ENCODE data around the gene CHST4. TPM values are rescaled to one million over a fixed set of nuclear protein-coding genes. Genes with fewer than 3 reads are reported as not detected.

The CHST4 gene
- polyA plus RNA-seq, 1 of the 3 experiments (the other 2 are of a cell fraction): 0.08 TPM

DNA sequence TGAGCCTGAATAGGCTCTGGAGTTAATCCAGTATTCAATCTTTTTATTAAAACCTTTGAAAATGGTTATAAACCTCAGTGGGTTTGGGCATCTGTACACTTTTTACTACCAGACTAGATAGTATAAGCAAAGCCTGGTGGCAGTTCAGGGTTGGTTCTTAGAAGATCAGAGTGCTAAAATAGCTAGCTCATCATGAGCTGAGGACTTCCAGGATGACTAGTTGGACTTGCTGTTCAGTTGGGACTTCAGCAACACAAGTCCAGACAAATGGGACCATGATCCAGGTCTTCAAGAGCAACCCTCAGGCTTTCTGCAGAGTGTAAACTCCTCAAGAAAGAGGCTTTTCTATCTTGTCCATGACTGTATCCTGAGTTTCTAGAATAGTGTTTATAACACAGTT, 35.9 kb upstream of the CHST4 start:
- H3K27me3 ChIP-seq (ENCODE audit: insufficient read depth): no peaks in the 10 kb centered on the region
- TF ChIP-seq GABPA (IDR thresholded peaks at IDR 0.05; ENCODE audit: low read depth) (no peak), TEAD4 (IDR thresholded peaks at IDR 0.05; ENCODE audit: borderline replicate concordance, insufficient read depth) (no peak), POLR2AphosphoS5 (IDR thresholded peaks at IDR 0.05; ENCODE audit: low read depth, low read length) (no peak), SIN3A (IDR thresholded peaks at IDR 0.05; ENCODE audit: borderline replicate concordance, low read depth, low read length) (no peak), RAD21 (IDR thresholded peaks at IDR 0.05; ENCODE audit: low read length) (no peak), FOXM1 (IDR thresholded peaks at IDR 0.05; ENCODE audit: low read depth) (no peak), USF1 (IDR thresholded peaks at IDR 0.05; ENCODE audit: borderline replicate concordance, low read depth) (no peak), RXRA (IDR thresholded peaks at IDR 0.05; ENCODE audit: borderline replicate concordance, low read depth) (no peak), TAF1 (IDR thresholded peaks at IDR 0.05; ENCODE audit: borderline replicate concordance, low read depth, low read length) (no peak), MEF2A (IDR thresholded peaks at IDR 0.05; ENCODE audit: borderline replicate concordance, low read depth) (no peak)
- TF ChIP-seq, protein P1, sequence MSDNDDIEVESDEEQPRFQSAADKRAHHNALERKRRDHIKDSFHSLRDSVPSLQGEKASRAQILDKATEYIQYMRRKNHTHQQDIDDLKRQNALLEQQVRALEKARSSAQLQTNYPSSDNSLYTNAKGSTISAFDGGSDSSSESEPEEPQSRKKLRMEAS (IDR thresholded peaks at IDR 0.05; ENCODE audit: low read depth): no peak
- TF ChIP-seq, protein P2, sequence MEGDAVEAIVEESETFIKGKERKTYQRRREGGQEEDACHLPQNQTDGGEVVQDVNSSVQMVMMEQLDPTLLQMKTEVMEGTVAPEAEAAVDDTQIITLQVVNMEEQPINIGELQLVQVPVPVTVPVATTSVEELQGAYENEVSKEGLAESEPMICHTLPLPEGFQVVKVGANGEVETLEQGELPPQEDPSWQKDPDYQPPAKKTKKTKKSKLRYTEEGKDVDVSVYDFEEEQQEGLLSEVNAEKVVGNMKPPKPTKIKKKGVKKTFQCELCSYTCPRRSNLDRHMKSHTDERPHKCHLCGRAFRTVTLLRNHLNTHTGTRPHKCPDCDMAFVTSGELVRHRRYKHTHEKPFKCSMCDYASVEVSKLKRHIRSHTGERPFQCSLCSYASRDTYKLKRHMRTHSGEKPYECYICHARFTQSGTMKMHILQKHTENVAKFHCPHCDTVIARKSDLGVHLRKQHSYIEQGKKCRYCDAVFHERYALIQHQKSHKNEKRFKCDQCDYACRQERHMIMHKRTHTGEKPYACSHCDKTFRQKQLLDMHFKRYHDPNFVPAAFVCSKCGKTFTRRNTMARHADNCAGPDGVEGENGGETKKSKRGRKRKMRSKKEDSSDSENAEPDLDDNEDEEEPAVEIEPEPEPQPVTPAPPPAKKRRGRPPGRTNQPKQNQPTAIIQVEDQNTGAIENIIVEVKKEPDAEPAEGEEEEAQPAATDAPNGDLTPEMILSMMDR (IDR thresholded peaks at IDR 0.05): no peak

DNA sequence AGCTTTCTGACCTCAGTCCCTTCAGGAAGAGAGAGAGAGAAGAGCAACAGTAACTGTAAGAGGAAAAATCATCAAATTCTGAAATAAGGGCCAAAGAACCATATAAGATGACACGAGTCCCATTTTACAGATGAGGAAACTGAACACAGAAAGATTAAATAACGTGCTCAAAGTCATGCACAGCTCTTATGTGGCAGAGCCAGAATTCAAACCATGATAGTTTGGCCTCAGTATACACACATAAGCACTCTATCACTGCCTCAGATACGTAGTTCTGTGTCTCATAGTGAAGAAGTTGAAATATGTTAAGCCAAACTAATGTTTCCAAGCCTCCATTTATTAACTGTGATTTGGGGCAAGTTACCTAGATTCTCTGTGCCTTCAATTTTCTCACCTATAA, 35.2 kb upstream of the CHST4 start:
- H3K4me1 ChIP-seq (ENCODE audit: control insufficient read depth in 1 of 2, insufficient read depth in 2 of 2, low read depth in 1 of 2, low read length in 1 of 2): no peaks in the 10 kb centered on the region
- no peaks in the 10 kb centered on the region for H3K27me3 ChIP-seq (ENCODE audit: insufficient read depth)
- H3K9me2 ChIP-seq: no peaks in the 10 kb centered on the region
- H3K4me2 ChIP-seq: no peak overlapping the region
- 26% methylated on average over 3 of the region's 3 CpGs for WGBS (ENCODE audit: low lambda C conversion rate)
- no peaks in the 10 kb centered on the region for H3K79me2 ChIP-seq (ENCODE audit: insufficient read depth)
- no peaks in the 10 kb centered on the region for H3K36me3 ChIP-seq (replicated peaks in 1 of 2; ENCODE audit: control insufficient read depth in 1 of 2, insufficient read depth in 2 of 2, low read length in 1 of 2)
- CTCF ChIA-PET: interaction anchor here (1.1 to 5.9 kb wide), 2 partner anchors 9 to 80 kb away, joined by 6 to 45 read pairs; no protein-coding TSS in a partner anchor
- POLR2A ChIA-PET: no interaction called here
- DNase-seq: no peak
- H3K9me3 ChIP-seq: no peaks in the 10 kb centered on the region
- H3K27ac ChIP-seq (ENCODE audit: low read depth in 2 of 2, low read length in 1 of 2): no peak overlapping the region
- H4K20me1 ChIP-seq (ENCODE audit: insufficient read depth): no peaks in the 10 kb centered on the region
- H3K4me3 ChIP-seq (ENCODE audit: low read depth in 2 of 2, low read length in 1 of 2): no peak overlapping the region
- H3K9ac ChIP-seq: no peak overlapping the region
- no peak overlapping the region for H2AFZ ChIP-seq (ENCODE audit: low read depth)
- TF ChIP-seq MEF2A (IDR thresholded peaks at IDR 0.05; ENCODE audit: borderline replicate concordance, low read depth): no peak
- no peak for TF ChIP-seq RAD21 (IDR thresholded peaks at IDR 0.05; ENCODE audit: low read length)
- TF ChIP-seq IRF3 (IDR thresholded peaks at IDR 0.05; ENCODE audit: low read depth, low read length): no peak
- TF ChIP-seq ZBTB33 (IDR thresholded peaks at IDR 0.05; ENCODE audit: borderline replicate concordance, low read depth): no peak
- no peak for TF ChIP-seq USF1 (IDR thresholded peaks at IDR 0.05; ENCODE audit: borderline replicate concordance, low read depth)
- no peak for TF ChIP-seq RCOR1 (IDR thresholded peaks at IDR 0.05; ENCODE audit: low read length)
- no peak for TF ChIP-seq PBX3 (IDR thresholded peaks at IDR 0.05)
- TF ChIP-seq CHD2 (IDR thresholded peaks at IDR 0.05; ENCODE audit: low read length, partially characterized antibody): no peak
- no peak for TF ChIP-seq YY1 (IDR thresholded peaks at IDR 0.05; ENCODE audit: low read depth)
- TF ChIP-seq GATA2 (CRISPR knock-in tag; IDR thresholded peaks at IDR 0.05): no peak
- no peak for TF ChIP-seq FOSL2 (IDR thresholded peaks at IDR 0.05; ENCODE audit: borderline replicate concordance, low read depth)
- H3F3A ChIP-seq (replicated peaks; ENCODE audit: insufficient read depth): no peaks in the 10 kb centered on the region

More for the DNA sequence above, 35.9 kb upstream of the CHST4 start:
- no peaks in the 10 kb centered on the region for H4K20me1 ChIP-seq (ENCODE audit: insufficient read depth)
- no peaks in the 10 kb centered on the region for H3K4me1 ChIP-seq (ENCODE audit: control insufficient read depth in 1 of 2, insufficient read depth in 2 of 2, low read depth in 1 of 2, low read length in 1 of 2)
- H3K79me2 ChIP-seq (ENCODE audit: insufficient read depth): no peaks in the 10 kb centered on the region
- H3K27ac ChIP-seq (ENCODE audit: low read depth in 2 of 2, low read length in 1 of 2): no peak overlapping the region
- H3F3A ChIP-seq (replicated peaks; ENCODE audit: insufficient read depth): no peaks in the 10 kb centered on the region
- H3K36me3 ChIP-seq (replicated peaks in 1 of 2; ENCODE audit: control insufficient read depth in 1 of 2, insufficient read depth in 2 of 2, low read length in 1 of 2): no peaks in the 10 kb centered on the region
- H3K4me3 ChIP-seq (ENCODE audit: low read depth in 2 of 2, low read length in 1 of 2): no peak overlapping the region
- ChIA-PET CTCF (interaction anchor here (1.8 to 5.9 kb wide), 2 partner anchors 9 to 79 kb away, joined by 7 to 45 read pairs; no protein-coding TSS in a partner anchor), POLR2A (no interaction called here)
- H3K4me2 ChIP-seq: no peak overlapping the region
- no peak overlapping the region for H2AFZ ChIP-seq (ENCODE audit: low read depth)
- no peak for DNase-seq
- H3K9me3 ChIP-seq: no peaks in the 10 kb centered on the region
- no peaks in the 10 kb centered on the region for H3K9me2 ChIP-seq
- no peak overlapping the region for H3K9ac ChIP-seq

All from SK-N-SH (cell line).